ENCODE results near the gene AOPEP.

Gene AOPEP

GRCh38 chr9:95079461-95079860 lies 353.0 kb downstream of the AOPEP start:
- peak overlapping the region; percentile 54 for H3K4me3 ChIP-seq
- H3K27ac ChIP-seq = peak overlapping the region; percentile 79 to 86
- no peak for TF ChIP-seq CTCF (IDR thresholded peaks at IDR 0.05)
- DNase-seq (ENCODE audit: low spot score) = no peak

- H3K4me3 ChIP-seq = no peak overlapping the region
- no peak for TF ChIP-seq CTCF (IDR thresholded peaks at IDR 0.05)
- peak overlapping the region; percentile 64 to 82 for H3K27ac ChIP-seq
- no peak for DNase-seq (ENCODE audit: low spot score)
Observed at GRCh38 chr9:95080961-95081647, 354.6 kb downstream of the AOPEP start.

DNA sequence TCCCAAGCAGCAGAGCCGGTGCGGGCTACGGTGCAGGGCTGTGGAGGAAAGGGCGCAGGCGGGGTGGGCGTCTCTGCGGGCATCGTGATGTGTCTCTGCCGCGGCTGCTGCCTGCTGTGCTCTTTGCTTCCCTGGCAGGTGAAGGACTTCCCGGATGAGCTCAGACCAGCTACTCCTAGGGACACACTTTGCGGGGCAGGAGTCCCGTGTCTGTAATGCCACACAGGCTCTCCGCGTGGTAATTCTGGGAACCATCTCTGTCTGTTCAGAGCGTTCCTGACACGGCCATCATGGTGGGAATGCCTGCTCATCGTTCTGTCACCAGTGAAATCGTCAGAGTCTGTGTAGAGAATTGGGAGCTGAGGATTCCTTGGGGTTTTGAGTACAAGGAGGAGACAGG lies 355.5 kb downstream of the AOPEP start:
- Histone ChIP-seq H3K27ac (peak overlapping the region; percentile 64 to 82), H3K4me3 (no peak overlapping the region)
- TF ChIP-seq CTCF (IDR thresholded peaks at IDR 0.05) = no peak
- DNase-seq (ENCODE audit: low spot score) = no peak

- Histone ChIP-seq H3K27ac (peak overlapping the region; percentile 64 to 82), H3K4me3 (no peak overlapping the region)
- no peak for TF ChIP-seq CTCF (IDR thresholded peaks at IDR 0.05)
- DNase-seq (ENCODE audit: low spot score) = no peak
Observed at GRCh38 chr9:95082401-95083084, 356.0 kb downstream of the AOPEP start.

DNA sequence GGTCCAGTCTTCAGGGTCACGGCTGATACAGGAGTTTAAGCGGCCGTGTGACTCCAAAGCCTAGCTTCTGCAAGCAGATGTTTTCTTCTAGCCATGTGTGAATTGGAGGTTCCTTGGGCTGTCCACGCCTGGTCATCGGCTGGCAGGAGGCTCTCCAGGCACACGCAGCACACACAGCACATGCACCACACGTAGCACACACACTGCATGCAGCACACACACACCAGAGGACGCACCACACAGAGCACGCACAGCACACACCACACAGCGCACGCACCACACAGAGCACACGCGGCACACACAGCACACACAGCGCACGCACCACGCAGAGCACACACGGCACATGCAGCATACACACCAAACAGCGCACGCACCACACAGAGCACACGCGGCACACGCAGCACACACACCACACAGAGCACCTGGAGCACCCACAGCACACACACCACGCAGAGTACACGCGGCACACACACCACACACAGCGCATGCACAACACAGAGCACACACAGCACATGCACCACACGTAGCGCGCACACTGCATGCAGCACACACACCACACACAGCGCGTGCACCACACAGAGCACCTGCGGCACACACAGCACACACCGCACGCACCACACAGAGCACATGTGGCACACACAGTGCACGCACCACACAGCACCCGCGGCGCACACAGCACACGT lies 356.7 kb downstream of the AOPEP start:
- TF ChIP-seq CTCF (IDR thresholded peaks at IDR 0.05) = no peak
- Histone ChIP-seq H3K4me3 (peak overlapping the region; percentile 33), H3K27ac (peak overlapping the region; percentile 64 to 82)
- DNase-seq (ENCODE audit: low spot score) = no peak

- no peak for TF ChIP-seq CTCF (IDR thresholded peaks at IDR 0.05)
- H3K27ac ChIP-seq = peak overlapping the region; percentile 72 to 85
Observed at GRCh38 chr9:95084254-95084934, 357.9 kb downstream of the AOPEP start.

More at GRCh38 chr9:95084254-95084934, 357.9 kb downstream of the AOPEP start:
- DNase-seq (ENCODE audit: low spot score) = no peak
- H3K4me3 ChIP-seq = peak overlapping the region; percentile 20

Measured in coronary artery (tissue), 2 donors.